Ovary (tissue), 9 donors: ENCODE measurements around the gene AGXT. TPM values are rescaled to one million over a fixed set of nuclear protein-coding genes. Genes with fewer than 3 reads are reported as not detected.

Source experiments
- DNase-seq, 5 donors: peaks; one replicate each; pipeline ENCODE4 v3.0.0-alpha.2; 2019 to 2020
- H3K27ac ChIP-seq, 2 donors: fragments of 200-600 bp; one replicate each; pipeline versions ENCODE4 v1.5.1 to v1.8.0; 2019 to 2022
- H3K27me3 ChIP-seq: fragments of 200-600 bp; one replicate; pipeline ENCODE4 v1.8.0; 2022
- H3K36me3 ChIP-seq: fragments of 200-600 bp; sonication (generic); one replicate; pipeline ENCODE4 v1.5.1; 2019
- H3K4me1 ChIP-seq: one replicate; pipeline ENCODE4 v1.8.1; 2013; ENCODE audit warnings: mild to moderate bottlenecking, moderate library complexity; ENCODE audit not compliant: insufficient read depth
- H3K4me3 ChIP-seq: fragments of 200-600 bp; sonication (generic); one replicate; pipeline ENCODE4 v1.5.1; 2017
- H3K9me3 ChIP-seq, 2 donors: fragments of 200-600 bp in 1 of 2; sonication (generic) in 1 of 2; one replicate each; pipeline versions ENCODE4 v1.5.1 to v1.8.1; 2013 to 2019; ENCODE audit warnings: mild to moderate bottlenecking in 1 of 2, moderate library complexity in 1 of 2
- CTCF ChIP-seq, 3 donors: fragments of 450-650 bp in 2 of 3; fragments of 200-600 bp in 1 of 3; IDR thresholded peaks; one replicate each; pipeline versions ENCODE4 v1.5.1 to v1.8.0; 2016 to 2022; ENCODE audit warnings: antibody characterized with exemption in 3 of 3, mild to moderate bottlenecking in 1 of 3
- EP300 ChIP-seq: sonication (generic); formaldehyde crosslinking; IDR thresholded peaks from one replicate; pipeline ENCODE4 v1.6.1; 2017; ENCODE audit warnings: antibody characterized with exemption
- POLR2A ChIP-seq: fragments of 450-650 bp; IDR thresholded peaks from one replicate; pipeline ENCODE4 v1.6.1; 2017; ENCODE audit warnings: antibody characterized with exemption, mild to moderate bottlenecking, moderate library complexity
- WGBS, 3 donors: extraction: QIAGEN DNeasy Blood & Tissue Kit in 1 of 3; methylation state at CpG; one replicate each; pipeline versions ENCODE4 v1.1.5 to v1.1.7; 2013 to 2017; 5-methylcytosine and 5-hydroxymethylcytosine counted together
- intact Hi-C, 4 donors: fragments of 100-400 bp; cut with DNase I; formaldehyde crosslinking; loops; one replicate each; pipeline versions ENCODE4 v1.11.0 to v1.15.1; 2022 to 2023
- polyA plus RNA-seq, 2 donors: library from polyadenylated mRNA; stranded (reverse); fragments of 200-250 nt in 1 of 2; fragments of 350-450 nt in 1 of 2; fragmentation: Illumina TruSeq in 1 of 2; extraction: RNeasy Lipid Tissue Mini Kit (QIAGEN cat#74804) in 1 of 2; gene quantifications; one replicate each; pipeline ENCODE4 v1.2.3, GENCODE V29; 2013 to 2014
- total RNA-seq, 7 donors: library from RNA; depleted of rRNA in 2 of 7; stranded (reverse); fragments of >200 nt in 2 of 7; fragmentation: NEBNext Ultra II Directional in 3 of 7; extraction: Animal tissue kit (Norgen Biotek cat#: 25700) in 3 of 7; gene quantifications; one replicate each; pipeline versions ENCODE4 v1.1.0 to v1.2.4, GENCODE V29; 2016 to 2023
- donor health status: DM: no; HTN: no; CAD: no; lungs with moderate emphysema.
- donor health status: DM: no; HTN: no; CAD: no.
- donor health status: Bipolar disorder and iron deficiency.
- donor health status: DM: yes; HTN: yes; CAD: no.
- donor health status: DM: no; HTN: no; CAD: no.
- donor health status: DM: yes; HTN: yes; CAD: no.

AGXT gene
- total and polyA plus RNA-seq, 9 donors, result 0.04 to 0.79 (median 0.25) TPM; not detected in 6

GRCh38 chr2:240881913-240882312 is 13.3 kb downstream of the AGXT start:
- H3K36me3 ChIP-seq, result no peaks in the 10 kb centered on the region
- H3K27ac ChIP-seq, result no peak overlapping the region
- TF ChIP-seq EP300, result no peak
- no peak for TF ChIP-seq CTCF (IDR thresholded peaks at IDR 0.05)
- TF ChIP-seq POLR2A, result no peak
- intact Hi-C loops, result no loop called here
- no peaks in the 10 kb centered on the region for H3K4me1 ChIP-seq
- no peaks in the 10 kb centered on the region for H3K27me3 ChIP-seq
- no peaks in the 10 kb centered on the region for H3K9me3 ChIP-seq
- DNase-seq, result no peak
- 60 to 62% (median 62%) methylated on average over 6 of the region's 6 CpGs for WGBS, 3 donors
- H3K4me3 ChIP-seq, result no peak overlapping the region

GRCh38 chr2:240884221-240884620 is 15.6 kb downstream of the AGXT start:
- TF ChIP-seq POLR2A (no peak), EP300 (no peak), CTCF (IDR thresholded peaks at IDR 0.05) (no peak)
- Histone ChIP-seq H3K27me3 (no peaks in the 10 kb centered on the region), H3K4me1 (no peaks in the 10 kb centered on the region), H3K36me3 (no peaks in the 10 kb centered on the region), H3K4me3 (no peak overlapping the region), H3K9me3 (no peaks in the 10 kb centered on the region), H3K27ac (no peak overlapping the region)
- intact Hi-C loops, result no loop called here
- DNase-seq, result no peak
- WGBS, 3 donors, result 94 to 97% (median 95%) methylated on average over 2 of the region's 2 CpGs

GRCh38 chr2:240884745-240885144 is 16.1 kb downstream of the AGXT start:
- WGBS, 3 donors, result 68 to 78% (median 74%) methylated on average over 3 of the region's 3 CpGs
- intact Hi-C loops, result no loop called here
- Histone ChIP-seq H3K9me3 (no peaks in the 10 kb centered on the region), H3K4me1 (no peaks in the 10 kb centered on the region), H3K36me3 (no peaks in the 10 kb centered on the region), H3K27ac (no peak overlapping the region), H3K27me3 (no peaks in the 10 kb centered on the region), H3K4me3 (no peak overlapping the region)
- TF ChIP-seq EP300, result no peak
- no peak for TF ChIP-seq POLR2A
- no peak for TF ChIP-seq CTCF (IDR thresholded peaks at IDR 0.05)
- no peak for DNase-seq

GRCh38 chr2:240885566-240885965 is 16.9 kb downstream of the AGXT start:
- no peaks in the 10 kb centered on the region for H3K36me3 ChIP-seq
- H3K9me3 ChIP-seq, result no peaks in the 10 kb centered on the region
- H3K4me3 ChIP-seq, result no peak overlapping the region
- H3K27ac ChIP-seq, result no peak overlapping the region
- DNase-seq, result peak in 1 of 5 donors; percentile 16
- no peaks in the 10 kb centered on the region for H3K4me1 ChIP-seq
- no peaks in the 10 kb centered on the region for H3K27me3 ChIP-seq
- intact Hi-C loops, result no loop called here
- no peak for TF ChIP-seq POLR2A
- no peak for TF ChIP-seq CTCF (IDR thresholded peaks at IDR 0.05)
- no peak for TF ChIP-seq EP300
- WGBS, 3 donors, result 68 to 75% (median 69%) methylated on average over 1 of the region's 1 CpG
